ENCODE measurements around the gene SBNO1. TPM values are rescaled to one million over a fixed set of nuclear protein-coding genes. Genes with fewer than 3 reads are reported as not detected.

Gene SBNO1
- total RNA-seq, 1 donor from 2014 or later: 21.7 TPM

- no peak for ATAC-seq
Observed at GRCh38 chr12:123243671-123244262, 120.9 kb downstream of the SBNO1 start.

DNA sequence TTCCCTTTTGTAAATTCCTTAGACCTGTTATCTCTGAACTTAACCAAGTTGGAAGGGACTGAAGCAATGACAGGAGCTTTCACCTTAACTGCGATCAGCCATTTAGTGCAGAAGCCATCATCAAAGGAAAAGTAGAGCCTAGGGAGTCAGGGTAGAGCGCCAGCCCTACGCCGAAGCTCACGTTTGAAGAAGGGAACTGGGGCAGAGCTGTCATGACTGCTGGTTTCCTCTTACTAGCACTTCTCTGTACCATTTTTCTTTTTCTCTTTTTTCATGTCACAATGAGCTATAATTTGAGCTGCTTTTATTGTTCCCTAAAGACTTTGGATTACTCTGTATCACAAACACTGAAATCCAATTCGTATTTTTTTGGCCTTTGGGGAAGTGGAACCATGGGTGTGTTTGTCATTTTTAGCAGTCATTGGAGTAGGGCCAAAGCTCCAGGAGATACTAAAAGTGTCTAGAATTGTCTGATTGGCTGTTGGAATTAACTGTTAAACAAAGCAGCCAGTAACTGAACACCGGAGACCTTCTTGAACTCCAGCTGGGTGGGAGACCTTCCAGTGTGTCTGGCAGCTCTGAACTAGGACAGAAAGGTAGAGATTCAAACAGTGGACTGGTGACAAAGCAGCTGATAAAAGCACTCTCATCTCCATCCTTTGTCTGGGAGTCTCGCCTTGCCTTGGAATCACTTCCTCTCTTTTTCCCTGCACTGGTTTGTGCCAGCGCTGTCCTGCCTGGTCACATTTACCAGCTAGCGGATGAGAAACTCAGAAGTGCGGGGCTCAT, 122.3 kb downstream of the SBNO1 start:
- ATAC-seq: no peak

Other genes starting within 250 kb of the SBNO1 start
- 8.3 TPM for gene PITPNM2, start 213.8 kb downstream of the SBNO1 start, total RNA-seq
- 13.0 TPM for gene MPHOSPH9, start 131.7 kb downstream of the SBNO1 start, total RNA-seq
- gene MTRFR, start 131.4 kb downstream of the SBNO1 start, total RNA-seq: 7.7 TPM
- gene CDK2AP1, start 93.0 kb downstream of the SBNO1 start, total RNA-seq: 109 TPM
- 57.2 TPM for gene KMT5A, start 19.3 kb upstream of the SBNO1 start, total RNA-seq
- 1.5 TPM for gene RILPL2, start 71.8 kb upstream of the SBNO1 start, total RNA-seq
- 10.4 TPM for gene SNRNP35, start 93.3 kb upstream of the SBNO1 start, total RNA-seq
- gene RILPL1, start 168.9 kb upstream of the SBNO1 start, total RNA-seq: 6.1 TPM
- 192 TPM for gene TMED2, start 219.7 kb upstream of the SBNO1 start, total RNA-seq
- gene DDX55, start 237.3 kb upstream of the SBNO1 start, total RNA-seq: 11.1 TPM